ENCODE data around the gene COL6A2.

COL6A2 gene

GRCh38 chr21:46077674-46078101 is 20.2 kb upstream of the COL6A2 start:
- Mint-ChIP-seq H3K9me3 (no peaks in the 10 kb centered on the region), H3K36me3 (ENCODE audit: insufficient read depth) (peaks cover 2% of the 10 kb centered on the region), H3K27me3 (peaks cover 3% of the 10 kb centered on the region), H3K4me1 (no peaks in the 10 kb centered on the region), H3K4me3 (no peak overlapping the region), H3K27ac (ENCODE audit: low read depth) (no peak overlapping the region)
- no peak for ATAC-seq (replicated peaks; ENCODE audit: extremely low read depth, poor library complexity, severe bottlenecking)
- peak; percentile 5 to 6 for DNase-seq (ENCODE audit: low spot score in 2 of 2)

- Mint-ChIP-seq H3K27ac (ENCODE audit: low read depth) (no peak overlapping the region), H3K36me3 (ENCODE audit: insufficient read depth) (peaks cover 2% of the 10 kb centered on the region), H3K27me3 (no peaks in the 10 kb centered on the region), H3K4me3 (no peak overlapping the region), H3K9me3 (no peaks in the 10 kb centered on the region), H3K4me1 (no peaks in the 10 kb centered on the region)
- ATAC-seq (replicated peaks; ENCODE audit: extremely low read depth, poor library complexity, severe bottlenecking) = no peak
- peak; percentile 1 to 4 for DNase-seq (ENCODE audit: low spot score in 2 of 2)
These were observed 19.5 kb upstream of the COL6A2 start for GRCh38 chr21:46078322-46078977.

GRCh38 chr21:46078978-46079351 is 18.9 kb upstream of the COL6A2 start:
- H3K4me1 Mint-ChIP-seq = no peaks in the 10 kb centered on the region
- ATAC-seq (replicated peaks; ENCODE audit: extremely low read depth, poor library complexity, severe bottlenecking) = no peak
- no peak overlapping the region for H3K4me3 Mint-ChIP-seq
- peak in 1 of 2 donors; percentile 3 for DNase-seq (ENCODE audit: low spot score in 2 of 2)
- H3K36me3 Mint-ChIP-seq (ENCODE audit: insufficient read depth) = peaks cover 2% of the 10 kb centered on the region
- H3K27me3 Mint-ChIP-seq = no peaks in the 10 kb centered on the region
- no peak overlapping the region for H3K27ac Mint-ChIP-seq (ENCODE audit: low read depth)
- no peaks in the 10 kb centered on the region for H3K9me3 Mint-ChIP-seq

- Mint-ChIP-seq H3K4me1 (no peaks in the 10 kb centered on the region), H3K9me3 (no peaks in the 10 kb centered on the region), H3K27me3 (no peaks in the 10 kb centered on the region), H3K36me3 (ENCODE audit: insufficient read depth) (peaks cover 5% of the 10 kb centered on the region), H3K27ac (ENCODE audit: low read depth) (no peak overlapping the region), H3K4me3 (no peak overlapping the region)
- ATAC-seq (replicated peaks; ENCODE audit: extremely low read depth, poor library complexity, severe bottlenecking) (no peak), DNase-seq (ENCODE audit: low spot score in 2 of 2) (peak; percentile 3 to 7)
These were observed 18.4 kb upstream of the COL6A2 start for GRCh38 chr21:46079352-46080170.

- H3K4me3 Mint-ChIP-seq = no peak overlapping the region
- DNase-seq (ENCODE audit: low spot score in 2 of 2) = peak; percentile 8 to 9
- peaks cover 5% of the 10 kb centered on the region for H3K36me3 Mint-ChIP-seq (ENCODE audit: insufficient read depth)
- no peak for ATAC-seq (replicated peaks; ENCODE audit: extremely low read depth, poor library complexity, severe bottlenecking)
- H3K9me3 Mint-ChIP-seq = no peaks in the 10 kb centered on the region
- H3K27ac Mint-ChIP-seq (ENCODE audit: low read depth) = no peak overlapping the region
- H3K27me3 Mint-ChIP-seq = no peaks in the 10 kb centered on the region
- no peaks in the 10 kb centered on the region for H3K4me1 Mint-ChIP-seq
These were observed 17.5 kb upstream of the COL6A2 start for GRCh38 chr21:46080171-46081021.

- no peak overlapping the region for H3K4me3 Mint-ChIP-seq
These were observed 16.7 kb upstream of the COL6A2 start for GRCh38 chr21:46081022-46081861.

GRCh38 chr21:46081862-46082712 is 15.8 kb upstream of the COL6A2 start:
- H3K27ac Mint-ChIP-seq (ENCODE audit: low read depth) = no peak overlapping the region
- DNase-seq (ENCODE audit: low spot score in 2 of 2) (no peak), ATAC-seq (replicated peaks; ENCODE audit: extremely low read depth, poor library complexity, severe bottlenecking) (no peak)
- no peaks in the 10 kb centered on the region for H3K27me3 Mint-ChIP-seq
- peaks cover 5% of the 10 kb centered on the region for H3K36me3 Mint-ChIP-seq (ENCODE audit: insufficient read depth)
- H3K4me3 Mint-ChIP-seq = no peak overlapping the region
- H3K4me1 Mint-ChIP-seq = no peaks in the 10 kb centered on the region
- H3K9me3 Mint-ChIP-seq = peaks cover 6% of the 10 kb centered on the region

More at GRCh38 chr21:46081022-46081861, 16.7 kb upstream of the COL6A2 start:
- H3K27ac Mint-ChIP-seq (ENCODE audit: low read depth) = no peak overlapping the region
- ATAC-seq (replicated peaks; ENCODE audit: extremely low read depth, poor library complexity, severe bottlenecking) = no peak
- peaks cover 5% of the 10 kb centered on the region for H3K36me3 Mint-ChIP-seq (ENCODE audit: insufficient read depth)
- no peaks in the 10 kb centered on the region for H3K27me3 Mint-ChIP-seq
- H3K9me3 Mint-ChIP-seq = no peaks in the 10 kb centered on the region
- H3K4me1 Mint-ChIP-seq = no peaks in the 10 kb centered on the region
- peak in 1 of 2 donors; percentile 6 for DNase-seq (ENCODE audit: low spot score in 2 of 2)

- Mint-ChIP-seq H3K36me3 (ENCODE audit: insufficient read depth) (peaks cover 5% of the 10 kb centered on the region), H3K4me1 (no peaks in the 10 kb centered on the region), H3K4me3 (no peak overlapping the region), H3K9me3 (peaks cover 6% of the 10 kb centered on the region), H3K27me3 (no peaks in the 10 kb centered on the region), H3K27ac (ENCODE audit: low read depth) (no peak overlapping the region)
- DNase-seq (ENCODE audit: low spot score in 2 of 2) = no peak
- no peak for ATAC-seq (replicated peaks; ENCODE audit: extremely low read depth, poor library complexity, severe bottlenecking)
These were observed 15.3 kb upstream of the COL6A2 start for GRCh38 chr21:46082713-46082962.

- ATAC-seq (replicated peaks; ENCODE audit: extremely low read depth, poor library complexity, severe bottlenecking) = no peak
- no peaks in the 10 kb centered on the region for H3K4me1 Mint-ChIP-seq
- H3K27me3 Mint-ChIP-seq = no peaks in the 10 kb centered on the region
- H3K4me3 Mint-ChIP-seq = no peak overlapping the region
- H3K9me3 Mint-ChIP-seq = peaks cover 6% of the 10 kb centered on the region
- peaks cover 5% of the 10 kb centered on the region for H3K36me3 Mint-ChIP-seq (ENCODE audit: insufficient read depth)
- DNase-seq (ENCODE audit: low spot score in 2 of 2) = no peak
- no peak overlapping the region for H3K27ac Mint-ChIP-seq (ENCODE audit: low read depth)
These were observed 14.7 kb upstream of the COL6A2 start for GRCh38 chr21:46082963-46083790.

GRCh38 chr21:46083791-46084561 is 13.9 kb upstream of the COL6A2 start:
- peaks cover 6% of the 10 kb centered on the region for H3K9me3 Mint-ChIP-seq
- no peak overlapping the region for H3K27ac Mint-ChIP-seq (ENCODE audit: low read depth)
- no peak overlapping the region for H3K4me3 Mint-ChIP-seq
- H3K27me3 Mint-ChIP-seq = no peaks in the 10 kb centered on the region
- peaks cover 5% of the 10 kb centered on the region for H3K36me3 Mint-ChIP-seq (ENCODE audit: insufficient read depth)
- no peaks in the 10 kb centered on the region for H3K4me1 Mint-ChIP-seq
- DNase-seq (ENCODE audit: low spot score in 2 of 2) (no peak), ATAC-seq (replicated peaks; ENCODE audit: extremely low read depth, poor library complexity, severe bottlenecking) (no peak)

Measured in central memory CD8-positive, alpha-beta T cell (primary cell).